RWPE2 (cell line): ENCODE data around the gene PXT1.

Experiments used
- ATAC-seq: fragments of 200-7000 bp; cut with Tn5 transposase; 3 replicates; pipeline ENCODE4 v1.9.1; 2021; ENCODE audit warnings: low read depth
- DNase-seq: peaks from one replicate; pipeline ENCODE4 v3.0.0-alpha.2; 2020; ENCODE audit warnings: low spot score
- H3K27ac ChIP-seq: fragments of 450-650 bp; 2 replicates; pipeline ENCODE4 v1.5.1; 2017; ENCODE audit warnings: mild to moderate bottlenecking; ENCODE audit not compliant: poor library complexity, severe bottlenecking
- H3K27me3 ChIP-seq: fragments of 250-450 bp; sonication (Bioruptor Pico); 2 replicates; pipeline ENCODE4 v1.5.1; 2021; ENCODE audit warnings: mild to moderate bottlenecking, moderate library complexity; ENCODE audit not compliant: insufficient read depth, poor library complexity, severe bottlenecking
- H3K36me3 ChIP-seq: fragments of 250-450 bp; sonication (Bioruptor Pico); 2 replicates; pipeline ENCODE4 v1.5.1; 2020; ENCODE audit warnings: low read depth, mild to moderate bottlenecking, moderate library complexity
- H3K4me1 ChIP-seq: fragments of 250-450 bp; sonication (Bioruptor Pico); 2 replicates; pipeline ENCODE4 v1.5.1; 2021; ENCODE audit warnings: mild to moderate bottlenecking, moderate library complexity; ENCODE audit not compliant: insufficient read depth, poor library complexity, severe bottlenecking
- H3K4me3 ChIP-seq: fragments of 250-450 bp; sonication (Bioruptor Pico); 2 replicates; pipeline ENCODE4 v1.5.1; 2021; ENCODE audit warnings: mild to moderate bottlenecking, moderate library complexity; ENCODE audit not compliant: severe bottlenecking
- H3K9me3 ChIP-seq: fragments of 250-450 bp; sonication (Bioruptor Pico); 2 replicates; pipeline ENCODE4 v1.5.1; 2021; ENCODE audit warnings: mild to moderate bottlenecking, moderate library complexity; ENCODE audit not compliant: severe bottlenecking
- TF ChIP-seq, protein P1 (sequence below): fragments of 450-650 bp; IDR thresholded peaks from one replicate; pipeline ENCODE4 v1.5.1; 2017; ENCODE audit warnings: mild to moderate bottlenecking, moderate library complexity; ENCODE audit not compliant: poor library complexity, severe bottlenecking

The PXT1 gene, protein sequence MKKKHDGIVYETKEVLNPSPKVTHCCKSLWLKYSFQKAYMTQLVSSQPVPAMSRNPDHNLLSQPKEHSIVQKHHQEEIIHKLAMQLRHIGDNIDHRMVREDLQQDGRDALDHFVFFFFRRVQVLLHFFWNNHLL

DNA sequence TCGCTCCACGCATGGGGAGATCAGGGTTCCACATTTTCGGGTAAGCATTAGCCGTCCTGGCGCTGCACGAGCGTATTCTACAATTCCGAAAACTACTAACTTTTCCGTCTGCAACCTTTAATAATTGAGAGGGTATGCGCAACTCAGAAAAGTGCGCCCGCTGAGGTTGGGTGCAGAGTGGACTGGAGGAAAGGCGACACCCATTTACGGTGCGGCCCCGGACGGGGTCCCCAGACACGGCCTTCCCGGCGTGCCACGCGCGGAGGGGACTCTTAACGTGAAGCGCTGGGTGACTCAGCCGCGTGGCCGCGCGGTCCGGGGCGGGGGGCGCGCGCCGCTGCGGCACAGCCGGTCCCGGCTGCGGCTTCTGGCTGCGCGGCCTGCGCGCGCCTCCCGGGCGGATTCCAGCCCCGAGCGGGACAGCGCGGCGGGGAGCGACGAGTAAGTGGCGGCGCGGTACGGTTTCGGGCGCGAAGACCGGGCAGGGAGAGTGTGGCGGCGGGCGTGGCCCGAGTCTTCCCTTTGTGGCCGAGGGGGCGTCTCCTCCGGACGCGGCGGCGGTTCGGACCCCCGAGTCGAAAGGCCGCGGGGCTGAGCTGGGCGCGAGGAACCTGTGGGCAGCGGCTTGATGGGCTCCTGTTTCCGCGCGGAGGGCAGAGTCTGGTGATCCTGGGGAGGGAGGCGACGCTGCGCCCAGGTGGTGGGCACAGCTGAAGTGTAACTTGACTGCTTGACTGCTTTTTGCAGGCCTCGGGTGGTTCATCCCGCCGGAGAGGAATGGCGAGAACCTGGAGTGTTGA lies at the start of gene PXT1, which contains the start of gene KCTD20:
PXT1 (minus strand) TSS at position 184 of the 800 bp plus-strand sequence. CDS start 16,772 bp downstream, outside the sequence.
KCTD20 (plus strand) TSS at position 330 of the 800 bp plus-strand sequence. CDS start 27,098 bp downstream, outside the sequence.
- peak; percentile 65 for ATAC-seq
- no peaks in the 10 kb centered on the region for H3K9me3 ChIP-seq
- H3K4me1 ChIP-seq: peaks cover 24% of the 10 kb centered on the region
- H3K27me3 ChIP-seq: no peaks in the 10 kb centered on the region
- peak within 1 kb of the TSS; percentile 89 for H3K4me3 ChIP-seq
- peak within 1 kb of the TSS; percentile 78 for H3K27ac ChIP-seq
- TF ChIP-seq, protein P1, sequence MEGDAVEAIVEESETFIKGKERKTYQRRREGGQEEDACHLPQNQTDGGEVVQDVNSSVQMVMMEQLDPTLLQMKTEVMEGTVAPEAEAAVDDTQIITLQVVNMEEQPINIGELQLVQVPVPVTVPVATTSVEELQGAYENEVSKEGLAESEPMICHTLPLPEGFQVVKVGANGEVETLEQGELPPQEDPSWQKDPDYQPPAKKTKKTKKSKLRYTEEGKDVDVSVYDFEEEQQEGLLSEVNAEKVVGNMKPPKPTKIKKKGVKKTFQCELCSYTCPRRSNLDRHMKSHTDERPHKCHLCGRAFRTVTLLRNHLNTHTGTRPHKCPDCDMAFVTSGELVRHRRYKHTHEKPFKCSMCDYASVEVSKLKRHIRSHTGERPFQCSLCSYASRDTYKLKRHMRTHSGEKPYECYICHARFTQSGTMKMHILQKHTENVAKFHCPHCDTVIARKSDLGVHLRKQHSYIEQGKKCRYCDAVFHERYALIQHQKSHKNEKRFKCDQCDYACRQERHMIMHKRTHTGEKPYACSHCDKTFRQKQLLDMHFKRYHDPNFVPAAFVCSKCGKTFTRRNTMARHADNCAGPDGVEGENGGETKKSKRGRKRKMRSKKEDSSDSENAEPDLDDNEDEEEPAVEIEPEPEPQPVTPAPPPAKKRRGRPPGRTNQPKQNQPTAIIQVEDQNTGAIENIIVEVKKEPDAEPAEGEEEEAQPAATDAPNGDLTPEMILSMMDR: no peak
- DNase-seq: peak; percentile 82
- H3K36me3 ChIP-seq: peaks cover 6% of the 10 kb centered on the region

DNA sequence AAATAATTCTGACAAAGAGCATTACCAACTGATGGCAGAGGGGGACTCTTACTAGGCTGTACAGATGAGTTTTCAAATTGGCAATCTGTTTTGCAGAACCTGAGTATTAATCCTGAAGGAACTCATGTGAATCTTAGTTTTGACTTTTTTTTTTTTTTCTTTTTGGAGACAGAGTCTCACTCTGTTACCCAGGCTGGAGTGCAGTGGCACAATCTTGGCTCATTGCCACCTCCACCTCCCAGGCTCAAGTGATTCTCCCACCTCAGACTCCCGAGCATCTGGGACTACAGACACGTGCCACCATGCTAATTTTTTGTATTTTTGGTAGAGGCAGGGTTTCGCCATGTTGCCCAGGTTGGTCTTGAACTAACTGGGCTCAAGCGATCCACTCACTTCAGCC lies 49.4 kb upstream of the PXT1 start:
- DNase-seq: no peak

DNA sequence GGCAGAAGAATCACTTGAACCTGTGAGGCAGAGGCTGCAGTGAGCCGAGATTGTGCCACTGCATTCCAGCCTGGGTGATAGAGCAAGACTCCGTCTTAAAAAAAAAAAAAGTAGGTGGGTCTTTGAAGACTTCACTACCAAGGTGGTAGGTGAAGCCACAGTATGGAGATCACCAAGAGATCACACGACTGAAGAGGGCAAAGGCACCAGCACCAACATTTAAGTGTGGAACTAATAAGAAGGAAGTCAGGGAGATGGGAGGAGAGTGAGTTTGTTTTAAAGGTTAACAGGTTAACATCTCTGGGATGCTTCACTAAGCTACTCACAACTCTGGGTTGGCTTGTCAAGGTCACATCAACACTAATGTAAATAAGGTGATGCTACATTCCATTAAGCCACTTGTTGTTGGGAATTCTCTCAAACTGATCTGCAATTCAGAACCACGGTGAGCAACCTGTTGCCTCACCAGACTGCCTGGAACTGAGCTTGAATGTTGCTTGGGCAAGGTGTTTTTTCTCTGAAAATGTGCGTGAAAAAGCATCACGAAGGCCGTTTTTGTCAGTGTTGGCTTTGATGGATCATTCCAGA lies 48.8 kb upstream of the PXT1 start:
- H3K4me1 ChIP-seq: no peaks in the 10 kb centered on the region
- TF ChIP-seq, protein P1: no peak
- H3K9me3 ChIP-seq: no peaks in the 10 kb centered on the region
- DNase-seq: no peak
- peaks cover 48% of the 10 kb centered on the region for H3K36me3 ChIP-seq
- no peak overlapping the region for H3K27ac ChIP-seq
- no peak overlapping the region for H3K4me3 ChIP-seq
- H3K27me3 ChIP-seq: no peaks in the 10 kb centered on the region
- ATAC-seq: no peak

More for the DNA sequence above, 49.4 kb upstream of the PXT1 start:
- H3K27ac ChIP-seq: no peak overlapping the region
- no peak overlapping the region for H3K4me3 ChIP-seq
- no peaks in the 10 kb centered on the region for H3K4me1 ChIP-seq
- H3K36me3 ChIP-seq: peaks cover 51% of the 10 kb centered on the region
- H3K27me3 ChIP-seq: no peaks in the 10 kb centered on the region
- H3K9me3 ChIP-seq: no peaks in the 10 kb centered on the region
- ATAC-seq: no peak
- TF ChIP-seq, protein P1: no peak

DNA sequence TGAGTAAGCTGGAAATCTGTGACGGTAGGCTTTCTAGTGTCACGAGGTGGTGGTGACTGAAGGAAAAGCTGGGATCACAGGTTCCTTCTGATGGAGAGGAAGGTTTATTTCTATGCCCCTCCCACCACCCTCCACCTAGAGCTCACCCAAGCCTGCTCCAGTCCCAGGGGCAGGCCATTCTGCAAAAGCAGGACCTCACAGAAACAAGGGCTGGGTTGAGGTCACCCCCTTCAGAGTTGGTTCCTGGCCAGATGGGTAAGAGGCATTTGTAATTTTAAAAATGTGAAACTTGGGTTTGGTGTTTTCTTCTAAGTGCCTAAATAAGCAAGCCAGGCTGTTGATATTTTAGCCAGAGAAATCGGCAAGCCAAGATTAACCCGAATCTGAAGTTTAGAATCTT lies 46.8 kb upstream of the PXT1 start:
- no peaks in the 10 kb centered on the region for H3K4me1 ChIP-seq
- no peak for DNase-seq
- no peak overlapping the region for H3K27ac ChIP-seq
- ATAC-seq: no peak
- no peak overlapping the region for H3K4me3 ChIP-seq
- H3K36me3 ChIP-seq: peaks cover 38% of the 10 kb centered on the region
- H3K27me3 ChIP-seq: no peaks in the 10 kb centered on the region
- no peaks in the 10 kb centered on the region for H3K9me3 ChIP-seq
- TF ChIP-seq, protein P1: no peak
